OCI-M2 (cell line): ENCODE results near the gene ATG9A.
"Not testable (repeated sequence)": the region's sequence is repeated elsewhere in the genome, so short reads cannot be mapped to it uniquely, and the experiment has no call there.

Experiments used
- DNase-seq: peaks from one replicate; lab custom pipeline; 2025; ENCODE audit not compliant: unreplicated experiment; lab: John Stamatoyannopoulos, UW

The ATG9A gene

DNA sequence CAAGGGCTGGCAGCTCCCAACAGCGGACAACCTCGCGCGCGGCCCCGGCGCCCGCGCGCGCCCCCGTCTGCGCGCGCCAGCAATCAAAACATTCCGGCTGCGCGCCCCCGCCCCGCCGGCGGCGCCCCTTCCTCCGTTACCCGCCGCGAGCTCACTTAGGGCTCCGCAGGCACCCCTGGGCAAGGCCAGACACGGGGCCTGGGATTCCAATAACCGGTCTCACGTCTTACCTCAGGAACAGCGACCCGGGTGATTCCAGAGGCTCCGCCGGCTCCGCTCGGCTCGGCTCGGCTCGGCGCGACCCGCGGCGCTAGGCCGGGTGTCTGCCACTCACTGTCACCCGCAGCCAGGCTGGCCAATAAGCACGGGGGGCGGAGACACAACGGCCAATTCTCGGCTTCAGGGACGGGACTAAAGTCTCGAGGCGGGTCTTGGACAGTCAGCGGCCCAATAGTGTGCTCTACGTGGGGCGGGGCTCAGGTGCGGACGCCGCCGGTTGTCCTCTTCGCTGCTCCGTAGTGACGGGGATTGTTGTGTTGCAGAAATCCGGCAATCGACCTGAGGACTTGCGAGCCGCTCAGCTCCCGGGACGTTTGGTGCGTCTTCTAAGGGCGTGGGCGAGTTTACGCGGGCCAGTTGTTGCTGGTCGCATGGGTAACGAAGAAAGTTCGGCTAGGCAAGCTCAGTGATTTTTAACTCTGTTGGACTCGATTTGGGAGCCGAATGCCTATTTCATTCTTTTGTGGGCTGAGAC is at the start of gene ATG9A, which contains the start of gene ANKZF1:
Gene ATG9A, minus strand, starts transcription at position 332 of the 754 bp plus-strand sequence. CDS start 1,612 bp downstream, outside the sequence.
Gene ANKZF1, plus strand, starts transcription at position 502 of the 754 bp plus-strand sequence. CDS start 452 bp downstream, outside the sequence.
- DNase-seq = peak; percentile 94

DNA sequence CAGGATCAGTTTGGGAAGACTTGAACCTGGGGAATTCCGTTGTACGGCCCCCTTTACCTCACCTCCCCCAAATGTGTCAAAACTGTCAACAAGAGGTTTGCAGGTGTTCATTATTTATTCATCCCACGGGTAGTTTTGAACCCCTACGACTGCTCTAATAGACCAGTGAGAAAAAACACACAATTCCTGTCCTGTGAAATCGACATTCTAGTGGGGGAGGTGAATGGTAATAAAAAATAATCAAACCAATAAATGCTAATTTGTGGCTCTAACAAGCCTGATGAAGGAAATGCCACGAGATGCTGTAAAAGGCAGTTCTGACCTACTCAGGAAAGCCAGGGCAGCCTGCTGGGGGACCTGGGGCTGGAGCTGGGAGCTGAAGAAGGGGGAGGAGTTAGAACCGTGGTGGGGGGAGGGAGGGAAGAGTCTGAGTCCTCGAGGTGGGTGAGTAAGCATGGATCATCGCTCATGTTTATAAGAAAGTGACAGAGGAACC is 49.3 kb upstream of the ATG9A start:
- DNase-seq = no peak

GRCh38 chr2:219277703-219278654 is 48.5 kb upstream of the ATG9A start:
- no peak for DNase-seq

DNA sequence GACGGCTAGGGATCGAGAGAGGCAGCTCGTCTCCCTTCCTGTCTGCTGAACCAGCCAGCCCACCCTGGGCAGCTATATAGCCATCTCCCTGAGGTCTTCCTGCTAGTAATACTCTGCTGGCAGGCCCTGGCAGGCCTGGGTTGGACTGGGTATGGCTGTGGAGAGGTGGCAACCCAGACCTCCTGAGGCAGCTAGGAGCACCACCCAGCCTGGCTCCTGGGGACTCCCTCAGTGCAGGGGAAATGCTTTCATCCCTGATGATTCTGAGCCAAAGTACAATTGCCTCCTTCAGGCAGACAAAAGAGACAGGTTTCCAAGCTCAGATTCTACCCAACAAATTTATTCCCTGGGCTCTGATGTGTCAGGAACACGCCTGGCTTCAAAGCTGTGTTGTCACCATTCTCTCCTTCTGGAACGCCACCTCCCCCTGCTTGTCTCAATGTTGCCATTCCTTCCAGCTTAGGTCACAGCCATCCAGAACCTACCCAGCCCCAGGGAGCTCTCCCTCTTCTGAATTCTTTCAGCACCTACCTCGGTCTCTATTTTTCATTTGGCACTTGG is 45.0 kb upstream of the ATG9A start:
- no peak for DNase-seq

DNA sequence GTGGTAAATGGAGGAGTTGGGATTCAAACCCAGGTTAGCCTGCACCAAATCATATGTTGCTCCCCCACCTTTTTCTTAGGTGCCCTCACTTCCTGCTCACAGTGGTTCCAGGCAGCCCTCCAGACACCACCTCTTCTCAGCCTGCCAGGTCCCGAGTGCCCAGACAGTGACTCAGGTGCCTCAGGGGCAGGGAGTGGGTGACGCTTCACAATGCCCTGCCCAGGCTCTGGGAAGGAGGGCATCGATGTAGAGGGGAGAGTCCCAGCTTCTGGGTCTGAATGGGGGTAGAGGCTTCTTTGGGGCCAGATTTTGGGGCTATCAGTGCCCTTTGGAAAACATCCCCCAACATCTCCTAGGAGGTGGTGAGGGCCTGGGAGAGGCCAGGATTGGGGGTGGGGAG is 44.5 kb upstream of the ATG9A start:
- DNase-seq = no peak

DNA sequence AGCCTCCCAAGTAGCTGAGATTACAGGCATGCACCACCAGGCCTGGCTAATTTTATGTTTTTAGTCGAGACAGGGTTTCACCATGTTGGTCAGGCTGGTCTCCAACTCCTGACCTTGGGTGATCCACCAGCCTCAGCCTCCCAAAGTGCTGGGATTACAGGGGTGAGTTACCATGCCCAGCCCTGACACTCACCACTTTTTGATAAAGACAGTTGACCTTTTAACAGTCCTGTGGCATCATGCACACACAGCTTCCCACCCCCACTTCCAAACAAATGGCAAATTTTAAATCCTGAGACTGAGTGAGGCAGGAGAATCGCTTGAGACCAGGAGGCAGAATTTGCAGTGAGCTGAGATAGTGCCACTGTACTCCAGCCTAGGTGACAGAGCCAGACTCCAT is 43.6 kb upstream of the ATG9A start:
- DNase-seq = no peak

DNA sequence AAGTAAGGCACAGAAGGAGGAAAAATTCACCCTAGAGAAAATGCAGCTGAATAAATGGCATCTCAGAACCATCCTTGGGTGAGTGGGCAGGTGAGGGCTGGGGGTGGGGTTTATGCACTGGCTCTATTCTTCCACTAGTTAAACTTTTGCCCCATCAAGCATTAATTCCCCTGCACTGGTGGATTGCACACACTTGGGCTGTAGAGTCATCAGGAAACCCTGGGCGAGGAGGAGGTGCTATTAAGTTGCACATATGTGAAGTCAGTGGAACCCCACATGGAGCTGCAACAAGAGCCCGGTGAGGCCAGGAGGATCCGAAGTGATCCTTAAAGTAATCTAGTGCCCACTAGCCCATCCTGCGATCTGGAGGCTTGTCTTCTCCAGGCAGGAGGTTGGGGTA is 42.9 kb upstream of the ATG9A start:
- DNase-seq = no peak

DNA sequence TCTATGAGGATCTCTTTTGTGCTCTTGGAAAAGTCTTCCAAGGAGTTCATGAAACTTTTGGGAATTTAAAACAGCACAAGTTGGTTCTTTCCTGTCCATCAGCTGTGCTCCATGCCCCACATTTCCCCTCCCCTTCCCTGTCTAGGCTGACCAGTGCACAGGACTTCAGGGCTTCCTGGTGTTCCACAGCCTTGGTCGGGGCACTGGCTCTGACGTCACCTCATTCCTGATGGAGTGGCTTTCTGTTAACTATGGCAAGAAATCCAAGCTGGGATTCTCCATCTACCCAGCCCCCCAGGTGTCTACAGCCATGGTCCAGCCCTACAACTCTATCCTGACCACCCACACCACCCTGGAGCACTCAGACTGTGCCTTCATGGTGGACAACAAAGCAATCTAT is 41.6 kb upstream of the ATG9A start:
- no peak for DNase-seq

DNA sequence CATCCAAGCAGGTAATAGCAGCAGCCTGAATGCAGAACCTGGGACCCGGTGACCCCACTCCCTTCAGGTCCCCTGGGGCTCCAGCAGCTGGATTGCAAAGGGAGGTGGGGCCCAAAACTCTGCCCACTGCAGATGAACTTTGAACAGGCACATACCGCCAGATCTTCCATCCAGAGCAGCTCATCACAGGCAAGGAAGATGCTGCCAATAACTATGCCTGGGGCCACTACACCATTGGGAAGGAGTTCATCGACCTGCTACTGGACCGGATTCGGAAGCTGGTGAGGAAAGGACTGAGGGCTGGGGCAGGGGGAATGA is 40.6 kb upstream of the ATG9A start:
- no peak for DNase-seq

GRCh38 chr2:219269362-219270054 is 40.1 kb upstream of the ATG9A start:
- no peak for DNase-seq

DNA sequence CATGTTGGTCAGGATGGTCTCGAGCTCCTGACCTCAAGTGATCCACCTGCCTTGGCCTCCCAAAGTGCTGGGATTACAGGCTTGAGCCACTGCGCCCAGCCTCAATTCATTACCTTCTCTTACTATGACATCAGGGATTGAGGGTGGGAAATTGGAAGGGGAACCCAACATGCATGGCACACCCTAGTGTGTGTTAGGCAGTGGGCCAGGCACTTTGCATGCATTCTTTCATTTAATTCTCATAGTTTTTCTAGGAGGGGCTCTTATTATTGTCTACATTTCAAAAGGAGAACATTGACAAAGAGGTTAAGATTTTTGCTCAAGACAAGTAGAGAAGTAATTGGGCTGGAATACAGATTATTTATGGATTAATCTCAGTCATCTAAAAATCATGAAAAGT is 38.9 kb upstream of the ATG9A start:
- no peak for DNase-seq

GRCh38 chr2:219266886-219267285 is 37.5 kb upstream of the ATG9A start:
- DNase-seq = no peak

DNA sequence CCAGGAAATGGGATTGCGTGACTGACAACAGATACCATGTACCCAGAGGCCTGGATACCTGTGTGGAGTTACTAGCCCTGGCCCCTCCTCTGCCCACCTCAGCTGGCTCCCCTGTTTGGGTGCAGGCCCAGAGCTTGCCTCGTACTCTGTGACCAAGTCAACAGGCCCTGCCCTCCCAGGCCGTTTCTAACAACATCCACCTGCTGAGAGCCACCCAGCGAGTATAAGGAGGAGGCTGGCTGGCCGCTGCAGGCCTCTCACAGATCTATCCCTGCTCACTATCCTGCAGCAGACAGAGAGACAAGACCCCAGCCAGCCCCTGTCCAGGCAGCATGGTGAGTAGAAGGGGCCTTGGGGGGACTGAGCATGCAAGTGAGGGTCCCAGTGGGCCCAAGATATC is 36.8 kb upstream of the ATG9A start:
- no peak for DNase-seq

DNA sequence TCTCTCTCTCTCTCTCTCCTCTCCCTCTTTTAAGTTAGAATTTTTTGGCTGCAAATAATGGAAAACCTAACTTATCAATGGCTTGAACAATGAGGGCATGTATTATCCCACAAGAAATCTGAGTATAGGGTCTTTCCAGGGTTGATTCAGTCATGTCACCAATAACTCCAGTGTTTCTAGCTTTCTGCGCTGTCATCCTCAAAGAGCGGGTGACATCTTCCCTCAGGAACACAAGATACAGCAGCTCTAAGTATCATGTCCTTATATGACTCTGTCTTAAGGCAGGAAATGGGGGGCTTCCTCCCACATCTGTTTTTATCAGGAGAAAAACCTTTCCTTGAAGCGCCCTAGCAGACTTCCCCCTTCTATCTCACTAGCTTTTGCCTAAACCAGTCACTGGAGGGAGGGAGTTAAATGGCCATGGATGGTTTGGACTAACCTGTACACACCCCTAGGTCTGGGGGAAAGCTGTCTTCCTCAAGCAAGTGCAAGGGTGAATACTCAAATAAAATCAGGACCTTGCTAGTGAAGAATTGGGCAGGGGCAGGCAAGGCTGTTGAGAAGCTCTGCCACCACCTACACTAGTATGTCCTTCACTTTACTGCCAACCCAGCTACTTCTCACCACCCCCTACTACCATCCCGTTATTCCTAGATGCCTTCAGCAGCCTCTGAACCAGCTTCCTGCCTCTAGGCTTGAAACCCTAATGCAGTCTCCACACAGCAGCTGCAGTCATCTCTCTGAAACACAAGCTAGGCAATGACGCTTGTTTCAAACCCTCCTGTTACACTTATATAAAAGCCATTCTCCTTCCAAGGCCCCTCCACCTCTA is 31.8 kb upstream of the ATG9A start:
- DNase-seq = no peak

DNA sequence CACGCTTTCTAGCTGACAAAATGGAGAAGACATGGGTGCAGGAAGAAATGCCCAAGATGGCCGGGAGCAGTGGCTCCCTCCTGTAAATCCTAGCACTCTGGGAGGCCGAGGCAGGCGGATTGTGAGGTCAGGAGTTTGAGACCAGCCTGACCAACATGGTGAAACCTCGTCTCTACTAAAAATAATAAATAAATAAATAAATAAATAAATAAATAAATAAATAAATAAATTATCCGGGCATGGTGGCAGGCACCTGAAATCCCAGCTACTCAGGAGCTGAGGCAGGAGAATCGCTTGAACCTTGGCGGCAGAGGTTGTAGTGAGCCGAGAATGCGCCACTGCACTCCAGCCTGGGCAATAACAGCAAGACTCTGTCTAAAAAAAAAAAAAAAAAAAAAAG is 29.5 kb upstream of the ATG9A start:
- DNase-seq = not testable (repeated sequence)

- no peak for DNase-seq
These were observed 25.3 kb upstream of the ATG9A start for GRCh38 chr2:219254590-219255201.

DNA sequence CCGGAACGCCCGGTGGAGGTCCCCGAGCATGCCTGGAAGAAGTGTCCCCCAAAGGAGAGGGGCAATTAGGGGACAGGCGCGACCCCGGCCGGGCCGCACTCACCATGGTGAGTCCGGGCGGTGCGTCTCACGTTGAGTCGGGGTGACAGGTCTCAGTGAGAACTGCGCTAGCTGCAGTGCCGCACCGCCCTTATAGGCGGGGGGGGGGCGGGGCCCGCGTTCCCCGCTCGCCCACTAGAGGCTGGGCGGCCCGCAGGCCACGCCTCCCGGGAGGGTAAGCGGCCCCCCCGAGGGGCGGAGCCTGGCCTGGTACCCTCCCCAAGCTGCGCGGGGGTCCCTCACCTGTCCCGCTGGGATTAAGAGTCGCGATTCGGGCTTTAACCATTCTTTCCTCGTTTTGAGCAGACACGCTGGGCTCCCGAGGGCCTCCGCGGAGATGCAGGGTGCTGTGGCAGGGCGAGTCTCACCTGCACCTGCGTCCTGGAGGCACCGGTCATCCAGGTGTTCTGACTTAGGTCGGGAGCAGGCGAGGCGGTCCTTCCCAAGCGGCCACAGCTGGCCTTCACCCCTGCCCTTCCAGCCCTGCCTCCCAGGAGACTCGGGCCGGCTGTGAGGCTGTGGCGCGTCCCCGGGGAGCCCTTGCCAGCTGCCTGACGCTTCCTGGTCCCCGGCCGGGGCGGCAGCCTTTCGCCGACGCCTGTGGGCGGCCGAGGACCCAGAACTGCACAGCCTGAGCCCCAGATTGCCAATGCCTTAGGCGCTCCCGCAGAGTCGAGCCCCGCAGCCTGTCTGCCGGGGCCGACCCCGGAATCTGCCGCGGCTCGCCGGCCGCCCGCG is 24.5 kb upstream of the ATG9A start, which contains the start of gene TUBA4A:
Gene TUBA4A, minus strand, starts transcription at position 166 of the 837 bp plus-strand sequence. Its CDS starts 60 bp downstream, at position 106.
- DNase-seq = peak; percentile 29

DNA sequence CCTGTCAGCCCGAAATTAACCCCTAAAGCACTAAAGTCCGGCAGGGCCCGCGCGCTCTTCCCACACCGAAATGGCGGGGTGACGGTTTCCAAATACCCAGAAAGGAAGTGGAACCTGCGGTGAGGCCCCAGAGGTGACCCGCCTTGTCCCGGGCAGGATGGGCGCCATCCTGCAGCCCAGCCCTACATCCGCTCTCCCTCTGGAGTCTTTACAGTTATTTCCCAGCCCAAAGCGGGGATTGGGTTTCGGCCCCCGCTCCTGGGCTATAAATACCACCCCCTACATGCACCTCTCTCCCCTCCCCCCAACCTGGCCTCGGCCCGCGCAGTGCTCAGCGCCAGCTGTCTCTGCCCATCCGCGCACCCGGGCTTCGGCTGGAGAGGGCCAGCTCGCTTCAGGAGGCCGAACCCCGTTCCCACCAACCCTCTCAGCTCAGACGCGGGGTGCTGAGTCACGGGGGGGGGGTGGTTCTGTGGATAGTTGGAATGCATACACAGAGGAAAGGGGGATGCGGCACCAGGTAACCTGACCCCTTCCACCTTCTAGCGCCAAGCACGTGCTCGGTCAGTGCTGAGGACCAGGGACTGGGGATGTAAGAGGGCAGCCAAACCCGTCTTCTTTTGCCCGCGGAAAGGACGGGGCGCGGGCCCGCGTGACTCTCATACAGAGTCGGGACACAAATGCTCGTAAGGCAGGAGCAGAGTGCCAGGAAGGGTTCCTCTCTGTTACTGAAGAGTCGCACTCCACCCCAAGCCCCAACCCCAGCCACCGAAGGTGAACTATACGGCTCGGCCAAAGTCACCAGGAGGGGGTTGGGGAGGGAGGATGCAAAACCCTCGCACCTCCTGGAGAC is 23.7 kb upstream of the ATG9A start, which contains the start of gene TUBA4B:
Gene TUBA4B, plus strand, starts transcription at position 344 of the 853 bp plus-strand sequence. Its CDS starts 165 bp downstream, at position 509.
- no peak for DNase-seq
